ENCODE measurements around the gene EXOC6. TPM values are rescaled to one million over a fixed set of nuclear protein-coding genes. Genes with fewer than 3 reads are reported as not detected.

Gene EXOC6
- total and polyA plus RNA-seq, 10 donors: 7.0 to 40.0 (median 25.4) TPM

GRCh38 chr10:93028883-93029282, 180.6 kb downstream of the EXOC6 start:
- DNase-seq: no peak
- peaks cover 0 to 43% (median 8%) of the 10 kb centered on the region in 6 donors for H3K36me3 ChIP-seq
- H3K4me1 ChIP-seq: no peaks in the 10 kb centered on the region
- intact Hi-C loops (cut with DNase I; ENCODE audit: low total_unique reads): no loop called here
- TF ChIP-seq CTCF (IDR thresholded peaks at IDR 0.05 in 8 of 11, conservative IDR thresholded peaks at IDR 0.05 in 3 of 11): no peak
- 94 to 100% (median 98%) methylated on average over 2 of the region's 2 CpGs for WGBS, 5 donors
- no peak overlapping the region for H3K4me3 ChIP-seq
- no peaks in the 10 kb centered on the region for H3K27me3 ChIP-seq (replicated peaks in 1 of 7)
- H3K27ac ChIP-seq: no peak overlapping the region
- no peaks in the 10 kb centered on the region for H3K9me3 ChIP-seq

- intact Hi-C loops (cut with DNase I; ENCODE audit: low total_unique reads): no loop called here
- Histone ChIP-seq H3K27ac (no peak overlapping the region), H3K9me3 (no peaks in the 10 kb centered on the region), H3K4me3 (no peak overlapping the region), H3K4me1 (no peaks in the 10 kb centered on the region), H3K36me3 (peaks cover 0 to 30% (median 8%) of the 10 kb centered on the region in 6 donors), H3K27me3 (replicated peaks in 1 of 7) (no peaks in the 10 kb centered on the region)
- TF ChIP-seq POLR2AphosphoS5 (IDR thresholded peaks at IDR 0.05) (no peak), CTCF (IDR thresholded peaks at IDR 0.05 in 8 of 11, conservative IDR thresholded peaks at IDR 0.05 in 3 of 11) (no peak), POLR2A (IDR thresholded peaks at IDR 0.05) (no peak)
- no peak for DNase-seq
These were observed 182.1 kb downstream of the EXOC6 start for GRCh38 chr10:93030409-93030808.

- intact Hi-C loops (cut with DNase I; ENCODE audit: low total_unique reads): no loop called here
- Histone ChIP-seq H3K27ac (no peak overlapping the region), H3K27me3 (replicated peaks in 1 of 7) (no peaks in the 10 kb centered on the region), H3K9me3 (no peaks in the 10 kb centered on the region), H3K4me3 (no peak overlapping the region), H3K4me1 (no peaks in the 10 kb centered on the region), H3K36me3 (peaks cover 0 to 17% (median 2%) of the 10 kb centered on the region in 6 donors)
- WGBS, 5 donors: 86 to 92% (median 91%) methylated on average over 5 of the region's 5 CpGs
- DNase-seq: no peak
- no peak for TF ChIP-seq POLR2A (IDR thresholded peaks at IDR 0.05)
- no peak for TF ChIP-seq POLR2AphosphoS5 (IDR thresholded peaks at IDR 0.05)
These were observed 183.9 kb downstream of the EXOC6 start for GRCh38 chr10:93032105-93032808.

DNA sequence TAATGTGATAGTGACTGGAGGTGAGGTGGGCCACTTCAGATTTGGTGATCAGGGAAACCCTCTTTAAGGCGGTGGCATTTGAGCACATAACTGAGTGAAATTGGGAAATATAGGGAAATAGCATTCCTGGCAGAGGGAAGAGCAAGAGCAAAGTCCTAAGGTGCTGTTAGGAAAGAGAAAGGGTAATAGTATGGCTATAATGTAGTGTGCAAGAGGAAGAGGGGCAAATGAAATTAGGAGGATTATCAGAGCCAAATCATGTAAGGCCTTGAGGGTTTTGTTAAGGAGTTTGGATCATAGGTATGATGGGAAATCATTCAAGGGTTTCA, 184.5 kb downstream of the EXOC6 start:
- Histone ChIP-seq H3K27me3 (replicated peaks in 1 of 7) (no peaks in the 10 kb centered on the region), H3K4me3 (no peak overlapping the region), H3K4me1 (no peaks in the 10 kb centered on the region), H3K27ac (no peak overlapping the region), H3K9me3 (no peaks in the 10 kb centered on the region), H3K36me3 (peaks cover 0 to 12% (median 0%) of the 10 kb centered on the region in 6 donors)
- WGBS, 5 donors: 94 to 100% (median 95%) methylated on average over 1 of the region's 1 CpG
- TF ChIP-seq POLR2A (IDR thresholded peaks at IDR 0.05): no peak
- no peak for TF ChIP-seq POLR2AphosphoS5 (IDR thresholded peaks at IDR 0.05)
- no peak for TF ChIP-seq CTCF (IDR thresholded peaks at IDR 0.05 in 8 of 11, conservative IDR thresholded peaks at IDR 0.05 in 3 of 11)
- intact Hi-C loops (cut with DNase I; ENCODE audit: low total_unique reads): no loop called here
- DNase-seq: no peak
